Duodenal mucosa (tissue), 2 donors: ENCODE results near the gene SEBOX.
A peak's percentile ranks its signal among the peaks of the same experiment; 100 is the strongest.

Source experiments
- H3K27ac ChIP-seq: one replicate; pipeline ENCODE4 v1.7.0; 2013; ENCODE audit warnings: low read depth, low read length
- H3K27me3 ChIP-seq, 2 donors: one replicate each; pipeline ENCODE4 v1.7.0; 2013; ENCODE audit warnings: low read length in 2 of 2, control low read depth in 1 of 2; ENCODE audit not compliant: insufficient read depth in 2 of 2, control insufficient read depth in 1 of 2
- H3K36me3 ChIP-seq, 2 donors: one replicate each; pipeline ENCODE4 v1.7.0; 2013; ENCODE audit warnings: low read length in 2 of 2, control low read depth in 1 of 2; ENCODE audit not compliant: insufficient read depth in 2 of 2, control insufficient read depth in 1 of 2
- H3K4me1 ChIP-seq, 2 donors: one replicate each; pipeline ENCODE4 v1.7.0; 2013; ENCODE audit warnings: low read length in 2 of 2, control low read depth in 1 of 2; ENCODE audit not compliant: insufficient read depth in 2 of 2, control insufficient read depth in 1 of 2
- H3K4me3 ChIP-seq, 2 donors: one replicate each; pipeline ENCODE4 v1.7.0; 2013; ENCODE audit warnings: low read length in 2 of 2, low read depth in 1 of 2
- H3K9ac ChIP-seq, 2 donors: one replicate each; pipeline ENCODE4 v1.7.0; 2013; ENCODE audit warnings: low read length in 2 of 2, low read depth in 1 of 2
- H3K9me3 ChIP-seq, 2 donors: one replicate each; pipeline ENCODE4 v1.7.0; 2013; ENCODE audit warnings: low read length in 2 of 2, control low read depth in 1 of 2; ENCODE audit not compliant: control insufficient read depth in 1 of 2

Gene SEBOX

DNA sequence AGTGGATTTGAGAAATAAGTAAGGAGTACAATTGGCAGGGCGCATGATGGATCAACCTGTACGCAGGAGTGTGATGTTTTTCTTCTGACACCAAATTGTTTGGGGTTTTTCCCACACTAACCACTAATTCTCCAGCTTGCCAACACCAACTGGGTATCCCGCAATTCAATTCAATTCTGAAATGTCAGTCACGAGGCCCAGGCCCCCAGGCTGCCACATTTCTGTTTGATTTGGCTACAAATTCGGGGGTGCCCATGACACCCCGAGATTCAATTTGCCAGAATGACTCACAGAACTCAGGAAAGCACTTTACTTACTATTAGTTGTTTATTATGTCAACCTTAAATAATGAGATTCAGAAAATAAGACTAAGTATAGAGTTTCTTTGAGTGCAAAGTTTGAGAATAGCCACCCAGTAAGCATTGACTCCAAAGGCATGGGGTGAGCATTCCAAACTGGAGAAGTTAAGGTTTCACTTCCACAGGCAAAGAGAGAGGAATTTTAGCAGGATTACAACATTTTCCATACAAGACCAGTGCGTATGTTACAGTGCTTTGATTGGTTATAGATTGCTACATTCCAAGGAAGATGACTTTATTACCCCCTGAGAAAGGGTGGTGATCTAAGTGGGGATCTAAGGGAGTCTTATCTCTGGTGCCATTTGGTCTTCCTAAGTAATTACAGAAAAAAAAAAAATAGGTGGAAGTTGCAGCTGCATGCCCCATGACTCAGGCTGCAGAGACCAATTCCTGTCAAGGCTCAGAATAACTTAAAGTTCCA is 29.5 kb upstream of the SEBOX start:
- Histone ChIP-seq H3K27ac (no peak overlapping the region), H3K9ac (no peak overlapping the region), H3K9me3 (no peaks in the 10 kb centered on the region), H3K4me3 (no peak overlapping the region), H3K27me3 (no peaks in the 10 kb centered on the region), H3K36me3 (peaks cover 18 to 52% of the 10 kb centered on the region in 2 donors), H3K4me1 (peaks cover 4 to 12% of the 10 kb centered on the region in 2 donors)

DNA sequence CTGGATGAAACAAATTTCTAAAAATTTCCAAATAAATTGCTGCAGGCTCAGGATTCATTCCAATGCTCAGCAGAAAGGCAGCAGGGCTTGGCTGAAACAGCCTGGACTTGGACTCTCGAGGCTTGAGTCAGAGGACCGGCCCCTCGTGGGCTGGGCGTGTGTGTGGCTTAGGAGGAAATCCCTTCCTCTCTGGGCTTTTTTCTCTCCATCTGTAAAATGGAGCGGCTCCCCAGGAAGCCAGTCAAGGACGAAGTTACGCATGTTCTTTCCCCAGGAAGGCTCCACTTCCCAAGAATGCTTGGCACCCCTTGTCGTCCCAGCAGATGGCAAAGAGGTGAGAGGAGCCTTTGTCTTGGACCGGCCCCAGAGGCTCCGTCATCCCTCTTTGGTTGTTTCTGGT is 27.5 kb upstream of the SEBOX start:
- Histone ChIP-seq H3K36me3 (peaks cover 8 to 52% of the 10 kb centered on the region in 2 donors), H3K9ac (no peak overlapping the region), H3K27me3 (no peaks in the 10 kb centered on the region), H3K27ac (no peak overlapping the region), H3K9me3 (no peaks in the 10 kb centered on the region), H3K4me1 (peaks cover 0 to 4% of the 10 kb centered on the region in 2 donors), H3K4me3 (no peak overlapping the region)

DNA sequence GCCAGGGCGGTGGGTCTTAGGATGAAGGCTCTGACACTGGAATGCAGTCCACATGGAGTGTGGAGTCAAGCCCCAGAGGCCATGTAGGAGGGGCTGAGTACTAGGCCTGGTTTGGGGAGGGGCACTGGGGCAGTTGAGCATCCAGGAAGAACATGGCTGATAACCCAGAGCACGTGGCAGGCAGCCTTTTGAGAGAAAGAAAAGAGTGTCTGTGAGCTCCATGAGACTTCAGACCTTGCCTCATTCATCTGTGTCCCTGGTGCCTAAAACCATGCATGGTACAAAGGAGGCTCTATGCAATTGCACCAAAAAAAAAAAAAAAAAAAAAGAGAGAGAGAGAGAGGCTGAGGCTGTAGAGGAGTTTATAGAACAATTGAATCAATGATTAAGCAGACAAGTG is 26.4 kb upstream of the SEBOX start:
- H3K36me3 ChIP-seq, result peaks cover 8 to 43% of the 10 kb centered on the region in 2 donors
- no peak overlapping the region for H3K4me3 ChIP-seq
- no peak overlapping the region for H3K27ac ChIP-seq
- no peaks in the 10 kb centered on the region for H3K27me3 ChIP-seq
- no peaks in the 10 kb centered on the region for H3K9me3 ChIP-seq
- H3K4me1 ChIP-seq, result peaks cover 0 to 4% of the 10 kb centered on the region in 2 donors
- no peak overlapping the region for H3K9ac ChIP-seq

DNA sequence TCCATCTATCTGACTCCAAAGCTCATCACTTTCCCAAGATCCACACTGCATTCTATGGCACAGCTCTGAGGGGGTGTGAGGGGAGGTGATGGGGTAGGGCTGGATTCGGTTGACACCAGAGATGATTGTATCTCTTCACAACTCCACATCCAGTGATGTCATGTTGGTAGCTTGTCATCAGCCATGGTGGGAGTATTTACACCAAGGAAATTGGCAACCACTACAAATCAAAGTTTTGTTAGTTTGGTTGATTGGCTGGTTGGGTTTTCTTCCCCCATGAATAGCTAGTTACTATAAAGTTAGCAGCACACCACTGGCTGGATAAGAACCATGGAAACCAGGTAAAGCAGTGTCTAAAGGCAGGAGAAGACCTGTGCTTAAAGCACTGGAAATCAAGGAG is 26.0 kb upstream of the SEBOX start:
- Histone ChIP-seq H3K4me3 (no peak overlapping the region), H3K4me1 (peaks cover 0 to 4% of the 10 kb centered on the region in 2 donors), H3K9ac (no peak overlapping the region), H3K27me3 (no peaks in the 10 kb centered on the region), H3K9me3 (no peaks in the 10 kb centered on the region), H3K27ac (no peak overlapping the region), H3K36me3 (peaks cover 4 to 39% of the 10 kb centered on the region in 2 donors)

GRCh38 chr17:28390563-28390962 is 25.6 kb upstream of the SEBOX start:
- peaks cover under 1 to 36% of the 10 kb centered on the region in 2 donors for H3K36me3 ChIP-seq
- no peak overlapping the region for H3K9ac ChIP-seq
- no peak overlapping the region for H3K4me3 ChIP-seq
- H3K27me3 ChIP-seq, result no peaks in the 10 kb centered on the region
- H3K9me3 ChIP-seq, result no peaks in the 10 kb centered on the region
- peaks cover under 1 to 7% of the 10 kb centered on the region in 2 donors for H3K4me1 ChIP-seq
- no peak overlapping the region for H3K27ac ChIP-seq

DNA sequence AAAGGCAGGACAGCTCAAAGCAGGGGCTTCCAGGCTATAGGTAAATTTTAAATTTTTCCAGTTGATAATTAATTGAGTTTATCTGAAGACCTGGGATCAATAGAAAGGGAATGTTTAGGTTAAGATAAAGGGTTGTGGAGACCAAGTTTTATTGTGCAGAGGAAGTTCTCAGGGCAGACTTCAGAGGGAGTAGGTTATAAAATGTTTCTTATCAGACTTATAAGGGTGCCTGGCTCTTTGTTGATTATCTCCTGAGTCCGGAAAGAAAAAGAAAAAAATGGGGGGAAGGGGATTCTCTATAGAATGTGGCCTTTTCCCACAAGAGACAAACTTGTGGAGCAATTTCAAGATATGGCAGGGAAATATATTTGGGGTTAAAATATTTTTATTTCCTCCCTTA is 25.1 kb upstream of the SEBOX start:
- Histone ChIP-seq H3K27ac (no peak overlapping the region), H3K9me3 (no peaks in the 10 kb centered on the region), H3K27me3 (no peaks in the 10 kb centered on the region), H3K4me1 (peaks cover 3 to 10% of the 10 kb centered on the region in 2 donors), H3K9ac (no peak overlapping the region), H3K36me3 (peaks cover 0 to 36% of the 10 kb centered on the region in 2 donors), H3K4me3 (no peak overlapping the region)

DNA sequence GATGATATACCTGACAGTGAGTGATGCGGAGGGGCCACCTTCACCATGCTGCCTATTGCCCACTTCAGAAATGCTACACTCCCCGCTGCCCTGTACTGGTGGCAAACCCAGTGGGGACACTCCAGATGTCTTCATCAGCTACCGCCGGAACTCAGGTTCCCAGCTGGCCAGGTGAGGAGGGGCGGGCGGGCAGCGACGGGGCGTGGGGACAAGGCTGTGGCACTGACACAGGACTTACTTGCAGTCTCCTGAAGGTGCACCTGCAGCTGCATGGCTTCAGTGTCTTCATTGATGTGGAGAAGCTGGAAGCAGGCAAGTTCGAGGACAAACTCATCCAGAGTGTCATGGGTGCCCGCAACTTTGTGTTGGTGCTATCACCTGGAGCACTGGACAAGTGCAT is 23.1 kb upstream of the SEBOX start:
- Histone ChIP-seq H3K4me1 (peaks cover 14 to 17% of the 10 kb centered on the region in 2 donors), H3K27ac (no peak overlapping the region), H3K9me3 (no peaks in the 10 kb centered on the region), H3K4me3 (no peak overlapping the region), H3K27me3 (no peaks in the 10 kb centered on the region), H3K9ac (no peak overlapping the region), H3K36me3 (peaks cover 0 to 35% of the 10 kb centered on the region in 2 donors)

DNA sequence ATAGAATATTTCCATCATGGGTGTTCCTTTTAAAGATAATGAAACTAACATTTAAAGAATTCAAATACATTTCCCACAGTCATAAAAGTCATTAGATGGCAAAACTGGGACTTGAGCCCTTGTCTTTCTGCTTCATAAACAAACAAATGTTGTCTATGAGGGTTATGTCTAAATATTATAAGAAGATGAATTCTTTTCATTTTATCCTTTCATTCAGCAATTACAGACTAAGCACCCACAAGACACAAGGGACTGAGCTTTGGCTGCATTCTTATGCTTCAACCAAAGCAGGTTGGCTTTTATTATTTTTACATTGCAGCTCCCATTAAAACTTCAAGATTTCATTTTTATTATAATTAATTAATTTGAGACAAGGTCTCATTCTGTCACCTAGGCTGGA is 21.4 kb upstream of the SEBOX start:
- H3K36me3 ChIP-seq, result peaks cover 0 to 26% of the 10 kb centered on the region in 2 donors
- no peak overlapping the region for H3K9ac ChIP-seq
- no peaks in the 10 kb centered on the region for H3K9me3 ChIP-seq
- no peaks in the 10 kb centered on the region for H3K27me3 ChIP-seq
- H3K4me3 ChIP-seq, result no peak overlapping the region
- no peak overlapping the region for H3K27ac ChIP-seq
- peaks cover 14 to 21% of the 10 kb centered on the region in 2 donors for H3K4me1 ChIP-seq

DNA sequence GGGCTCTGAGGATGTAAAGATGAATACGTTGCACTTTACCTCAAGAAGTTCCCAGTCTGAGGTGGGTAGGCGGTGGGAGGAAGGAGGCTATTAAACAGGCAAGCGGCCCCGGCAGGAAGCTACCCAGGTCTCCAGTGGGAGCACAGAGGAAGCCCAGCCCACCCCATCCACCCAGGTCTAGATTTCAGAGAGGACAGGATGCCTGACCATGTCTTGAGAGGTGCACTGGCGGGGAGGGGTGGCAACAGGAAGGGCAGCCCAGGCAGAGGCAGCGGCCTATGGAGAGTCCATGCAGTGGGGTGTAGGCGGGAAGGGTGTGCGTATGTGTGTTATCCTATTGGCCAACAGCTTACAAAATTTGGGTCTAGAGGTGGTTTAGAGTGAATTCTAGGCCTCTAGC is 20.4 kb upstream of the SEBOX start:
- Histone ChIP-seq H3K27ac (no peak overlapping the region), H3K9me3 (no peaks in the 10 kb centered on the region), H3K4me3 (peak overlapping the region; percentile 80 to 83), H3K36me3 (peaks cover 0 to 18% of the 10 kb centered on the region in 2 donors), H3K4me1 (peaks cover 24 to 30% of the 10 kb centered on the region in 2 donors), H3K9ac (peak overlapping the region in 1 of 2 donors; percentile 57), H3K27me3 (no peaks in the 10 kb centered on the region)

GRCh38 chr17:28385037-28385400 is 20.0 kb upstream of the SEBOX start:
- Histone ChIP-seq H3K4me3 (peak overlapping the region; percentile 80 to 83), H3K9ac (peak overlapping the region; percentile 57 to 74)

More at GRCh38 chr17:28385037-28385400, 20.0 kb upstream of the SEBOX start:
- Histone ChIP-seq H3K27me3 (no peaks in the 10 kb centered on the region), H3K36me3 (peaks cover 0 to 18% of the 10 kb centered on the region in 2 donors), H3K27ac (peak overlapping the region; percentile 40), H3K9me3 (no peaks in the 10 kb centered on the region), H3K4me1 (peaks cover 28 to 33% of the 10 kb centered on the region in 2 donors)
